Progenitor cell of endocrine pancreas (in vitro differentiated cells): ENCODE data around the gene MYRIP. TPM values are rescaled to one million over a fixed set of nuclear protein-coding genes. Genes with fewer than 3 reads are reported as not detected.

Experiments used
- DNase-seq: peaks from one replicate; pipeline ENCODE4 v3.0.0; 2021; ENCODE audit warnings: low spot score; ENCODE audit not compliant: unreplicated experiment
- H3K27ac Mint-ChIP-seq: 2 replicates; pipeline ENCODE4 v1.8.0; 2021; ENCODE audit warnings: mild to moderate bottlenecking, moderate library complexity, mixed read lengths
- H3K27me3 Mint-ChIP-seq: 2 replicates; pipeline ENCODE4 v1.8.0; 2021; ENCODE audit warnings: mixed read lengths
- H3K36me3 Mint-ChIP-seq: 2 replicates; pipeline ENCODE4 v1.8.0; 2022; ENCODE audit warnings: mixed read lengths; ENCODE audit not compliant: insufficient read depth
- H3K4me1 Mint-ChIP-seq: 2 replicates; pipeline ENCODE4 v1.8.0; 2021; ENCODE audit warnings: low read depth, mixed read lengths
- H3K4me3 Mint-ChIP-seq: 2 replicates; pipeline ENCODE4 v1.8.0; 2021; ENCODE audit warnings: low read depth, mild to moderate bottlenecking, moderate library complexity, mixed read lengths
- H3K9me3 Mint-ChIP-seq: 2 replicates; pipeline ENCODE4 v1.8.0; 2021; ENCODE audit warnings: low read depth, mixed read lengths
- CTCF ChIP-seq: fragments of 200-600 bp; sonication (generic); IDR thresholded peaks from one replicate; pipeline ENCODE4 v1.5.0; 2021; ENCODE audit warnings: antibody characterized with exemption, mild to moderate bottlenecking; ENCODE audit not compliant: unreplicated experiment
- total RNA-seq: library from RNA; stranded (reverse); gene quantifications from 2 replicates; pipeline ENCODE4 v1.2.1, GENCODE V29; 2021

Gene MYRIP
- total RNA-seq, 1 donor from 2014 or later: 0.57 TPM

GRCh38 chr3:40213556-40213955, 404.1 kb downstream of the MYRIP start:
- H3K4me1 Mint-ChIP-seq: no peaks in the 10 kb centered on the region
- TF ChIP-seq CTCF: no peak
- no peak overlapping the region for H3K27ac Mint-ChIP-seq
- no peaks in the 10 kb centered on the region for H3K9me3 Mint-ChIP-seq
- no peak for DNase-seq
- H3K4me3 Mint-ChIP-seq: no peak overlapping the region
- H3K36me3 Mint-ChIP-seq: no peaks in the 10 kb centered on the region
- H3K27me3 Mint-ChIP-seq: no peaks in the 10 kb centered on the region

- TF ChIP-seq CTCF: no peak
- Mint-ChIP-seq H3K36me3 (no peaks in the 10 kb centered on the region), H3K27ac (no peak overlapping the region), H3K4me3 (no peak overlapping the region), H3K27me3 (no peaks in the 10 kb centered on the region), H3K9me3 (no peaks in the 10 kb centered on the region), H3K4me1 (no peaks in the 10 kb centered on the region)
- DNase-seq: no peak
Observed at GRCh38 chr3:40215015-40215414, 405.6 kb downstream of the MYRIP start.

GRCh38 chr3:40216471-40216870, 407.1 kb downstream of the MYRIP start:
- Mint-ChIP-seq H3K27me3 (no peaks in the 10 kb centered on the region), H3K4me1 (no peaks in the 10 kb centered on the region), H3K9me3 (peaks cover 3% of the 10 kb centered on the region), H3K27ac (no peak overlapping the region), H3K36me3 (no peaks in the 10 kb centered on the region), H3K4me3 (no peak overlapping the region)
- DNase-seq: no peak
- no peak for TF ChIP-seq CTCF

- H3K4me1 Mint-ChIP-seq: no peaks in the 10 kb centered on the region
- DNase-seq: no peak
- H3K4me3 Mint-ChIP-seq: no peak overlapping the region
- peaks cover 2% of the 10 kb centered on the region for H3K27me3 Mint-ChIP-seq
- H3K9me3 Mint-ChIP-seq: peaks cover 3% of the 10 kb centered on the region
- no peaks in the 10 kb centered on the region for H3K36me3 Mint-ChIP-seq
- TF ChIP-seq CTCF: no peak
- no peak overlapping the region for H3K27ac Mint-ChIP-seq
Observed at GRCh38 chr3:40223856-40224255, 414.4 kb downstream of the MYRIP start.

GRCh38 chr3:40224796-40225515, 415.5 kb downstream of the MYRIP start:
- DNase-seq: no peak
- Mint-ChIP-seq H3K4me3 (no peak overlapping the region), H3K27ac (no peak overlapping the region), H3K27me3 (peaks cover 2% of the 10 kb centered on the region), H3K9me3 (peaks cover 3% of the 10 kb centered on the region), H3K4me1 (no peaks in the 10 kb centered on the region), H3K36me3 (no peaks in the 10 kb centered on the region)
- no peak for TF ChIP-seq CTCF
